GM18858 (cell line): ENCODE results near the gene ELL.

Source experiments
- ATAC-seq: cut with Tn5 transposase; IDR thresholded peaks from one replicate; pipeline ENCODE4 v1.9.1; 2021; ENCODE audit not compliant: unreplicated experiment

Gene ELL

GRCh38 chr19:18435842-18436670 is 85.8 kb downstream of the ELL start:
- no peak for ATAC-seq

- ATAC-seq: no peak
Observed at GRCh38 chr19:18435178-18435841, 86.6 kb downstream of the ELL start.

- ATAC-seq: no peak
Observed at GRCh38 chr19:18434411-18435175, 87.3 kb downstream of the ELL start.

GRCh38 chr19:18433735-18434398 is 88.0 kb downstream of the ELL start:
- no peak for ATAC-seq

GRCh38 chr19:18433015-18433691 is 88.7 kb downstream of the ELL start:
- no peak for ATAC-seq

GRCh38 chr19:18432275-18433014 is 89.4 kb downstream of the ELL start:
- no peak for ATAC-seq

GRCh38 chr19:18431351-18432197 is 90.3 kb downstream of the ELL start:
- no peak for ATAC-seq

GRCh38 chr19:18430417-18431144 is 91.3 kb downstream of the ELL start:
- ATAC-seq: no peak

GRCh38 chr19:18429717-18430416 is 92.0 kb downstream of the ELL start:
- no peak for ATAC-seq

- no peak for ATAC-seq
Observed at GRCh38 chr19:18428787-18429674, 92.8 kb downstream of the ELL start.

GRCh38 chr19:18428173-18428786 is 93.6 kb downstream of the ELL start:
- no peak for ATAC-seq

- no peak for ATAC-seq
Observed at GRCh38 chr19:18427743-18428113, 94.1 kb downstream of the ELL start.

GRCh38 chr19:18427080-18427742 is 94.7 kb downstream of the ELL start:
- ATAC-seq: no peak

GRCh38 chr19:18426416-18426767 is 95.5 kb downstream of the ELL start:
- no peak for ATAC-seq

- ATAC-seq: no peak
Observed at GRCh38 chr19:18425515-18426415, 96.1 kb downstream of the ELL start.
